Astrocyte (in vitro differentiated cells and primary cell): ENCODE results near the gene ADGRG7. TPM values are rescaled to one million over a fixed set of nuclear protein-coding genes. Genes with fewer than 3 reads are reported as not detected.

ENCODE experiments used
- DNase-seq: peaks from one replicate; pipeline ENCODE4 v3.0.0-alpha.2; 2010; ENCODE audit warnings: low read depth
- FAIRE-seq: peaks from 2 replicates; lab custom pipeline; 2011; peaks lifted over from hg19 to GRCh38; lab: Jason Lieb, UNC
- H2AFZ ChIP-seq: 2 replicates; pipeline ENCODE4 v1.6.0; 2012; ENCODE audit warnings: low read depth, low read length, inconsistent platforms
- H3K27ac ChIP-seq: 2 replicates; pipeline ENCODE4 v1.5.1; 2011; ENCODE audit warnings: low read depth, low read length, inconsistent platforms
- H3K27me3 ChIP-seq: 2 replicates; pipeline ENCODE4 v1.6.0; 2011; ENCODE audit warnings: low read length, inconsistent platforms; ENCODE audit not compliant: insufficient read depth
- H3K36me3 ChIP-seq: 2 replicates; pipeline ENCODE4 v1.5.1; 2011; ENCODE audit warnings: low read length, inconsistent platforms; ENCODE audit not compliant: insufficient read depth
- H3K4me1 ChIP-seq: 2 replicates; pipeline ENCODE4 v1.5.1; 2011; ENCODE audit warnings: low read length, inconsistent platforms; ENCODE audit not compliant: insufficient read depth
- H3K4me2 ChIP-seq: 2 replicates; pipeline ENCODE4 v1.6.0; 2012; ENCODE audit warnings: low read length, inconsistent platforms
- H3K4me3 ChIP-seq: 2 replicates; pipeline ENCODE4 v1.5.1; 2011; ENCODE audit warnings: low read depth, mild to moderate bottlenecking, low read length, inconsistent platforms; ENCODE audit not compliant: insufficient read depth
- H3K79me2 ChIP-seq: 2 replicates; pipeline ENCODE4 v1.6.0; 2012; ENCODE audit warnings: mild to moderate bottlenecking, low read length, inconsistent platforms; ENCODE audit not compliant: insufficient read depth
- H3K9ac ChIP-seq: 2 replicates; pipeline ENCODE4 v1.6.0; 2012; ENCODE audit warnings: mild to moderate bottlenecking, low read length, inconsistent platforms
- H3K9me3 ChIP-seq: 2 replicates; pipeline ENCODE4 v1.5.1; 2012; ENCODE audit warnings: low read depth, mild to moderate bottlenecking, low read length, inconsistent platforms; ENCODE audit not compliant: insufficient read depth
- H4K20me1 ChIP-seq: 2 replicates; pipeline ENCODE4 v1.6.0; 2012; ENCODE audit warnings: low read length, inconsistent platforms; ENCODE audit not compliant: insufficient read depth
- H3K27ac Mint-ChIP-seq: one replicate; pipeline ENCODE4 v1.8.0; 2021; ENCODE audit warnings: mild to moderate bottlenecking, mixed read lengths; ENCODE audit not compliant: unreplicated experiment
- H3K27me3 Mint-ChIP-seq: one replicate; pipeline ENCODE4 v1.8.0; 2021; ENCODE audit warnings: low read depth, mixed read lengths; ENCODE audit not compliant: unreplicated experiment
- H3K36me3 Mint-ChIP-seq: one replicate; pipeline ENCODE4 v1.8.0; 2021; ENCODE audit warnings: low read depth, mixed read lengths; ENCODE audit not compliant: unreplicated experiment
- H3K4me1 Mint-ChIP-seq: one replicate; pipeline ENCODE4 v1.8.0; 2021; ENCODE audit warnings: low read depth, mixed read lengths; ENCODE audit not compliant: unreplicated experiment
- H3K4me3 Mint-ChIP-seq: one replicate; pipeline ENCODE4 v1.8.0; 2021; ENCODE audit warnings: mild to moderate bottlenecking, moderate library complexity, mixed read lengths; ENCODE audit not compliant: unreplicated experiment
- H3K9me3 Mint-ChIP-seq: one replicate; pipeline ENCODE4 v1.8.0; 2021; ENCODE audit warnings: mild to moderate bottlenecking, mixed read lengths; ENCODE audit not compliant: unreplicated experiment
- CTCF ChIP-seq: IDR thresholded peaks from 2 replicates; pipeline ENCODE4 v1.5.1; 2011; ENCODE audit warnings: low read depth, mild to moderate bottlenecking, inconsistent platforms, low read length, moderate library complexity; ENCODE audit not compliant: insufficient read depth
- EZH2 ChIP-seq: IDR thresholded peaks from 2 replicates; pipeline ENCODE4 v1.6.1; 2012; ENCODE audit warnings: mild to moderate bottlenecking, low read length, inconsistent platforms; ENCODE audit not compliant: insufficient read depth
- total RNA-seq: library from RNA; stranded (reverse); gene quantifications from 2 replicates; pipeline ENCODE4 v1.2.1, GENCODE V29; 2021

ADGRG7 gene
- total RNA-seq, 1 donor from 2014 or later, result not detected

- TF ChIP-seq CTCF, result no peak
- no peak for TF ChIP-seq EZH2
- DNase-seq, result no peak
These were observed 4.0 kb upstream of the ADGRG7 start for GRCh38 chr3:100605358-100605757.

GRCh38 chr3:100606894-100607512 lies 2.4 kb upstream of the ADGRG7 start:
- Histone ChIP-seq H3K9ac (no peak overlapping the region), H3K4me2 (no peak overlapping the region), H3K27me3 (peaks cover 6% of the 10 kb centered on the region), H3K9me3 (no peaks in the 10 kb centered on the region), H3K4me1 (peaks cover 3% of the 10 kb centered on the region), H3K27ac (no peak overlapping the region), H3K36me3 (no peaks in the 10 kb centered on the region), H3K4me3 (no peak overlapping the region), H3K79me2 (no peaks in the 10 kb centered on the region), H4K20me1 (no peaks in the 10 kb centered on the region), H2AFZ (no peak overlapping the region)
- Mint-ChIP-seq H3K4me1 (peaks cover 15% of the 10 kb centered on the region), H3K27ac (no peak overlapping the region), H3K36me3 (no peaks in the 10 kb centered on the region), H3K27me3 (no peaks in the 10 kb centered on the region), H3K4me3 (no peak overlapping the region), H3K9me3 (no peaks in the 10 kb centered on the region)
- FAIRE-seq (no peak), DNase-seq (no peak)
- no peak for TF ChIP-seq EZH2
- no peak for TF ChIP-seq CTCF

More at GRCh38 chr3:100605358-100605757, 4.0 kb upstream of the ADGRG7 start:
- H3K9me3 Mint-ChIP-seq, result no peaks in the 10 kb centered on the region
- Histone ChIP-seq H3K9ac (no peak overlapping the region), H2AFZ (no peak overlapping the region), H3K4me2 (no peak overlapping the region), H4K20me1 (no peaks in the 10 kb centered on the region), H3K36me3 (no peaks in the 10 kb centered on the region), H3K4me1 (peaks cover 3% of the 10 kb centered on the region), H3K27me3 (peaks cover 3% of the 10 kb centered on the region), H3K4me3 (no peak overlapping the region), H3K79me2 (no peaks in the 10 kb centered on the region), H3K27ac (no peak overlapping the region), H3K9me3 (no peaks in the 10 kb centered on the region)
- no peaks in the 10 kb centered on the region for H3K27me3 Mint-ChIP-seq
- H3K27ac Mint-ChIP-seq, result no peak overlapping the region
- no peak overlapping the region for H3K4me3 Mint-ChIP-seq
- H3K4me1 Mint-ChIP-seq, result peaks cover 15% of the 10 kb centered on the region
- H3K36me3 Mint-ChIP-seq, result no peaks in the 10 kb centered on the region
- no peak for FAIRE-seq

GRCh38 chr3:100609963-100610362 lies 562 bp downstream of the ADGRG7 start:
- H3K4me3 ChIP-seq, result no peak overlapping the region
- Mint-ChIP-seq H3K36me3 (no peaks in the 10 kb centered on the region), H3K27ac (no peak overlapping the region), H3K27me3 (no peaks in the 10 kb centered on the region), H3K4me1 (peaks cover 7% of the 10 kb centered on the region), H3K4me3 (no peak overlapping the region), H3K9me3 (no peaks in the 10 kb centered on the region)
- TF ChIP-seq CTCF (no peak), EZH2 (no peak)
- no peaks in the 10 kb centered on the region for H3K4me1 ChIP-seq
- no peaks in the 10 kb centered on the region for H3K36me3 ChIP-seq
- no peak for DNase-seq
- H3K9ac ChIP-seq, result no peak overlapping the region
- no peak overlapping the region for H3K4me2 ChIP-seq
- H3K79me2 ChIP-seq, result no peaks in the 10 kb centered on the region
- H2AFZ ChIP-seq, result no peak overlapping the region
- H3K27ac ChIP-seq, result no peak overlapping the region
- no peaks in the 10 kb centered on the region for H4K20me1 ChIP-seq
- peaks cover 6% of the 10 kb centered on the region for H3K27me3 ChIP-seq
- no peak for FAIRE-seq
- H3K9me3 ChIP-seq, result no peaks in the 10 kb centered on the region
